IMR-90 (cell line): ENCODE results near the gene ADGRL1. TPM values are rescaled to one million over a fixed set of nuclear protein-coding genes. Genes with fewer than 3 reads are reported as not detected.

Source experiments
- ATAC-seq: fragments of 200-7000 bp; cut with Tn5 transposase; 2 replicates; pipeline ENCODE4 v1.9.1; 2020; ENCODE audit warnings: low read depth, mild to moderate bottlenecking, moderate library complexity
- BruUV-seq: library from RNA; stranded (reverse); fragments of 400-500 nt; replicated peaks from 2 replicates; lab custom pipeline; 2021; lab: Mats Ljungman, UMichigan
- CTCF ChIA-PET: fragments of 300-600 bp; formaldehyde crosslinking; extraction: SDS; loops from one replicate; lab custom pipeline; 2021; ENCODE audit warnings: antibody characterized with exemption; lab: Yijun Ruan, JAX
- POLR2A ChIA-PET: fragments of 300-600 bp; sonication (Branson Sonifier 250); formaldehyde crosslinking; loops from one replicate; lab custom pipeline; 2022; ENCODE audit warnings: antibody characterized with exemption; ENCODE audit not compliant: unreplicated experiment; lab: Charles Lee
- DNase-seq: peaks from one replicate; pipeline ENCODE4 v3.0.0; 2013
- H2AFZ ChIP-seq: replicated peaks from 2 replicates; pipeline ENCODE3; 2013; ENCODE audit warnings: low read length, mild to moderate bottlenecking; ENCODE audit not compliant: poor library complexity
- H2AK5ac ChIP-seq: 2 replicates; pipeline ENCODE4 v1.6.1; 2013; ENCODE audit warnings: low read depth, low read length, inconsistent platforms
- H2AK9ac ChIP-seq: replicated peaks from 2 replicates; pipeline ENCODE3; 2013; ENCODE audit warnings: mild to moderate bottlenecking, low read depth, low read length, moderate library complexity; ENCODE audit not compliant: poor library complexity
- H2BK120ac ChIP-seq: 2 replicates; pipeline ENCODE4 v1.6.1; 2013; ENCODE audit warnings: low read depth, low read length, inconsistent platforms
- H2BK15ac ChIP-seq: 3 replicates; pipeline ENCODE4 v1.6.1; 2013; ENCODE audit warnings: low read depth, low read length, inconsistent platforms
- H2BK20ac ChIP-seq: 2 replicates; pipeline ENCODE4 v1.6.1; 2013; ENCODE audit warnings: low read depth, mild to moderate bottlenecking, inconsistent platforms, low read length, moderate library complexity
- H2BK5ac ChIP-seq: 2 replicates; pipeline ENCODE4 v1.6.1; 2013; ENCODE audit warnings: mild to moderate bottlenecking, low read depth, low read length, inconsistent platforms; ENCODE audit not compliant: poor library complexity, severe bottlenecking
- H3K14ac ChIP-seq: replicated peaks from 2 replicates; pipeline ENCODE4 v1.6.1; 2013; ENCODE audit warnings: low read depth, low read length, inconsistent platforms
- H3K18ac ChIP-seq: 2 replicates; pipeline ENCODE4 v1.6.1; 2013; ENCODE audit warnings: low read depth, low read length, control low read depth
- H3K23ac ChIP-seq: 2 replicates; pipeline ENCODE4 v1.6.1; 2013; ENCODE audit warnings: low read depth, low read length, inconsistent platforms
- H3K27ac ChIP-seq: 2 replicates; pipeline ENCODE4 v1.5.1; 2013; ENCODE audit warnings: mild to moderate bottlenecking, control low read depth, low read length; ENCODE audit not compliant: insufficient read depth
- H3K27me3 ChIP-seq: 2 replicates; pipeline ENCODE4 v1.6.1; 2013; ENCODE audit warnings: low read length; ENCODE audit not compliant: control insufficient read depth, insufficient read depth
- H3K36me3 ChIP-seq: 2 replicates; pipeline ENCODE4 v1.6.1; 2013; ENCODE audit warnings: low read length, mixed read lengths; ENCODE audit not compliant: control insufficient read depth, insufficient read depth
- H3K4ac ChIP-seq: 2 replicates; pipeline ENCODE4 v1.6.1; 2013; ENCODE audit warnings: low read depth, low read length, inconsistent platforms
- H3K4me1 ChIP-seq: 2 replicates; pipeline ENCODE4 v1.6.1; 2013; ENCODE audit warnings: low read length, mixed read lengths; ENCODE audit not compliant: control insufficient read depth, insufficient read depth
- H3K4me2 ChIP-seq: 2 replicates; pipeline ENCODE4 v1.6.1; 2013; ENCODE audit warnings: low read depth, mild to moderate bottlenecking, control low read depth, low read length, moderate library complexity
- H3K4me3 ChIP-seq: 2 replicates; pipeline ENCODE4 v1.5.1; 2013; ENCODE audit warnings: low read depth, mild to moderate bottlenecking, control low read depth, low read length, moderate library complexity; ENCODE audit not compliant: insufficient read depth
- H3K56ac ChIP-seq: 2 replicates; pipeline ENCODE4 v1.6.1; 2013; ENCODE audit warnings: low read length, inconsistent platforms; ENCODE audit not compliant: insufficient read depth; ENCODE audit errors: extremely low read depth
- H3K79me1 ChIP-seq, 2 experiments: 2 replicates each; pipeline ENCODE4 v1.6.1; 2013; ENCODE audit warnings: low read length in 2 of 2, inconsistent platforms in 1 of 2, low read depth in 1 of 2
- H3K9ac ChIP-seq: 2 replicates; pipeline ENCODE4 v1.6.1; 2013; ENCODE audit warnings: low read depth, low read length, control low read depth
- H3K9me1 ChIP-seq: 2 replicates; pipeline ENCODE4 v1.6.1; 2013; ENCODE audit warnings: low read length, inconsistent platforms; ENCODE audit not compliant: insufficient read depth
- H3K9me3 ChIP-seq: 2 replicates; pipeline ENCODE4 v1.6.1; 2013; ENCODE audit warnings: low read length; ENCODE audit not compliant: control insufficient read depth, insufficient read depth
- H4K20me1 ChIP-seq: 2 replicates; pipeline ENCODE4 v1.6.1; 2013; ENCODE audit warnings: low read length, inconsistent platforms; ENCODE audit not compliant: insufficient read depth
- H4K5ac ChIP-seq: 2 replicates; pipeline ENCODE4 v1.6.1; 2013; ENCODE audit warnings: mild to moderate bottlenecking, low read depth, low read length, control low read depth
- H4K8ac ChIP-seq, 2 experiments: 2 replicates each; pipeline ENCODE4 v1.6.1; 2013; ENCODE audit warnings: low read depth in 2 of 2, low read length in 2 of 2, control low read depth in 1 of 2, inconsistent platforms in 1 of 2
- H4K91ac ChIP-seq: 2 replicates; pipeline ENCODE4 v1.6.1; 2013; ENCODE audit warnings: low read depth, low read length, inconsistent platforms; ENCODE audit not compliant: insufficient read depth
- BHLHE40 ChIP-seq: fragments of 150-350 bp; IDR thresholded peaks from 2 replicates; pipeline ENCODE4 v1.6.1; 2016; ENCODE audit warnings: mild to moderate bottlenecking, low read depth, low read length
- CEBPB ChIP-seq: IDR thresholded peaks from 2 replicates; pipeline ENCODE4 v1.6.1; 2012; ENCODE audit warnings: low read depth, low read length, improper control_type of control experiment
- CHD1 ChIP-seq: IDR thresholded peaks from 2 replicates; pipeline ENCODE4 v1.6.1; 2012; ENCODE audit warnings: low read depth, low read length, improper control_type of control experiment
- CTCF ChIP-seq: conservative IDR thresholded peaks from 2 replicates; pipeline ENCODE4 v1.5.1; 2012; ENCODE audit warnings: mild to moderate bottlenecking, low read depth, low read length, improper control_type of control experiment
- ELK1 ChIP-seq: fragments of 150-350 bp; IDR thresholded peaks from 2 replicates; pipeline ENCODE4 v1.6.1; 2016; ENCODE audit warnings: low read depth, mild to moderate bottlenecking, low read length, moderate library complexity, borderline replicate concordance
- MAFK ChIP-seq: IDR thresholded peaks from 2 replicates; pipeline ENCODE4 v1.6.1; 2012; ENCODE audit warnings: low read depth, low read length, improper control_type of control experiment
- NFE2L2 ChIP-seq: fragments of 150-350 bp; IDR thresholded peaks from 2 replicates; pipeline ENCODE4 v1.6.1; 2016; ENCODE audit warnings: low read depth, mild to moderate bottlenecking, low read length
- POLR2A ChIP-seq: IDR thresholded peaks from 2 replicates; pipeline ENCODE4 v1.6.1; 2012; ENCODE audit warnings: mild to moderate bottlenecking, low read depth, low read length
- RAD21 ChIP-seq: IDR thresholded peaks from 2 replicates; pipeline ENCODE4 v1.6.1; 2012; ENCODE audit warnings: low read length, improper control_type of control experiment
- RCOR1 ChIP-seq: IDR thresholded peaks from 2 replicates; pipeline ENCODE4 v1.6.1; 2012; ENCODE audit warnings: mild to moderate bottlenecking, low read length, improper control_type of control experiment; ENCODE audit not compliant: insufficient replicate concordance
- RFX5 ChIP-seq: IDR thresholded peaks from 2 replicates; pipeline ENCODE4 v1.8.0; 2012; ENCODE audit warnings: low read depth, mild to moderate bottlenecking, low read length, moderate library complexity
- SMC3 ChIP-seq: fragments of 150-350 bp; IDR thresholded peaks from 2 replicates; pipeline ENCODE4 v1.6.1; 2016; ENCODE audit warnings: low read depth, mild to moderate bottlenecking, antibody characterized with exemption, low read length, moderate library complexity
- WGBS, 2 experiments: methylation state at CpG; one replicate each; pipeline versions ENCODE4 v1.1.5 to v1.1.7; 2013; ENCODE audit warnings: missing lambda C conversion rate in 2 of 2; ENCODE audit not compliant: insufficient read length in 1 of 2; ENCODE audit errors: extremely low coverage in 2 of 2; 5-methylcytosine and 5-hydroxymethylcytosine counted together
- dilution Hi-C: fragments of 300-500 bp; cut with HindIII; formaldehyde crosslinking; loops from one replicate; pipeline ENCODE4 v1.14.3; 2018; ENCODE audit warnings: low sequenced_read_pairs; ENCODE audit not compliant: unreplicated experiment
- in situ Hi-C: fragments of 300-500 bp; cut with MboI; formaldehyde crosslinking; loops from 3 replicates; pipeline ENCODE4 v1.14.3; 2019; ENCODE audit warnings: low sequenced_read_pairs, inconsistent platforms, mixed read lengths
- intact Hi-C: fragments of 100-400 bp; cut with micrococcal nuclease; formaldehyde crosslinking; loops from 2 replicates; pipeline ENCODE4 v1.10.0; 2022
- polyA plus RNA-seq, 3 experiments: library from polyadenylated mRNA; depleted of rRNA; stranded (reverse); fragments of >200 nt; gene quantifications; 2 replicates each; pipeline ENCODE4 v1.2.3, GENCODE V29; 2012; ENCODE audit warnings: low replicate concordance in 1 of 3
- total RNA-seq: library from RNA; depleted of rRNA; stranded (reverse); fragments of >200 nt; gene quantifications from 2 replicates; pipeline ENCODE4 v1.2.3, GENCODE V29; 2012
- TF ChIP-seq, protein P1 (sequence below): fragments of 150-350 bp; IDR thresholded peaks from 2 replicates; pipeline ENCODE4 v1.6.1; 2017; ENCODE audit warnings: mild to moderate bottlenecking, antibody characterized with exemption, low read length, low read depth

Gene ADGRL1
- total and polyA plus RNA-seq, 2 of the 4 experiments (the other 2 are of a cell fraction) = 0.72 to 2.2 TPM

- no peak overlapping the region for H2BK5ac ChIP-seq
- intact Hi-C loops (no loop called here), dilution Hi-C loops (no loop called here), in situ Hi-C loops (no loop called here)
- no peak overlapping the region for H4K5ac ChIP-seq
- H3K36me3 ChIP-seq = no peaks in the 10 kb centered on the region
- DNase-seq (no peak), ATAC-seq (no peak)
- peaks cover 8% of the 10 kb centered on the region for H4K20me1 ChIP-seq
- no peak overlapping the region for H3K14ac ChIP-seq
- no peaks in the 10 kb centered on the region for H3K27me3 ChIP-seq
- WGBS, 2 experiments = 85% methylated on average over 4 of the region's 9 CpGs; no CpG with 5 or more reads in 1 of the 2 experiments
- H3K56ac ChIP-seq = no peak overlapping the region
- H3K4me2 ChIP-seq = no peak overlapping the region
- no peaks in the 10 kb centered on the region for H3K9me3 ChIP-seq
- no peak overlapping the region for H2BK120ac ChIP-seq
- no peak overlapping the region for H3K23ac ChIP-seq
- H2AK5ac ChIP-seq = no peak overlapping the region
- no peak overlapping the region for H3K4ac ChIP-seq
- no peak overlapping the region for H4K8ac ChIP-seq
- H3K18ac ChIP-seq = no peak overlapping the region
- H2BK15ac ChIP-seq = no peak overlapping the region
- ChIA-PET POLR2A (no interaction called here), CTCF (interaction anchor here (1.3 to 1.7 kb wide), 2 partner anchors 22 to 42 kb away, joined by 3 to 8 read pairs; partner anchors contain the start of genes ASF1B and MISP3)
- H3K4me1 ChIP-seq = peaks cover 26% of the 10 kb centered on the region
- no peak overlapping the region for H3K4me3 ChIP-seq
- peaks cover 10 to 81% of the 10 kb centered on the region in 2 experiments for H3K79me1 ChIP-seq
- no peak overlapping the region for H3K27ac ChIP-seq
- H2BK20ac ChIP-seq = no peak overlapping the region
- BruUV-seq = no TSS peak
- H3K9me1 ChIP-seq = peaks cover 17% of the 10 kb centered on the region; the same call in 1 of the 2 replicates
- TF ChIP-seq CHD1 (no peak), BHLHE40 (no peak), RCOR1 (no peak), SMC3 (peak; percentile 20; the same call in 1 of the 2 replicates), CTCF (peak; percentile 36), POLR2A (no peak), RAD21 (peak; percentile 24; the same call in 1 of the 2 replicates), NFE2L2 (no peak), ELK1 (no peak), MAFK (no peak), CEBPB (no peak), RFX5 (no peak)
- TF ChIP-seq, protein P1, sequence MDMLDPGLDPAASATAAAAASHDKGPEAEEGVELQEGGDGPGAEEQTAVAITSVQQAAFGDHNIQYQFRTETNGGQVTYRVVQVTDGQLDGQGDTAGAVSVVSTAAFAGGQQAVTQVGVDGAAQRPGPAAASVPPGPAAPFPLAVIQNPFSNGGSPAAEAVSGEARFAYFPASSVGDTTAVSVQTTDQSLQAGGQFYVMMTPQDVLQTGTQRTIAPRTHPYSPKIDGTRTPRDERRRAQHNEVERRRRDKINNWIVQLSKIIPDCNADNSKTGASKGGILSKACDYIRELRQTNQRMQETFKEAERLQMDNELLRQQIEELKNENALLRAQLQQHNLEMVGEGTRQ = no peak
- H4K91ac ChIP-seq = no peak overlapping the region
- no peak overlapping the region for H2AFZ ChIP-seq
- H3K9ac ChIP-seq = no peak overlapping the region
- H2AK9ac ChIP-seq = no peak overlapping the region
Measured at GRCh38 chr19:14114854-14115253, 91.1 kb downstream of the ADGRL1 start.
